HG02973 (cell line): ENCODE results near the gene NPAT.
"Not testable (repeated sequence)": the region's sequence is repeated elsewhere in the genome, so short reads cannot be mapped to it uniquely, and the experiment has no call there.

Experiments used
- ATAC-seq: cut with Tn5 transposase; IDR thresholded peaks from one replicate; pipeline ENCODE4 v1.9.1; 2021; ENCODE audit warnings: moderate library complexity; ENCODE audit not compliant: unreplicated experiment

Gene NPAT

DNA sequence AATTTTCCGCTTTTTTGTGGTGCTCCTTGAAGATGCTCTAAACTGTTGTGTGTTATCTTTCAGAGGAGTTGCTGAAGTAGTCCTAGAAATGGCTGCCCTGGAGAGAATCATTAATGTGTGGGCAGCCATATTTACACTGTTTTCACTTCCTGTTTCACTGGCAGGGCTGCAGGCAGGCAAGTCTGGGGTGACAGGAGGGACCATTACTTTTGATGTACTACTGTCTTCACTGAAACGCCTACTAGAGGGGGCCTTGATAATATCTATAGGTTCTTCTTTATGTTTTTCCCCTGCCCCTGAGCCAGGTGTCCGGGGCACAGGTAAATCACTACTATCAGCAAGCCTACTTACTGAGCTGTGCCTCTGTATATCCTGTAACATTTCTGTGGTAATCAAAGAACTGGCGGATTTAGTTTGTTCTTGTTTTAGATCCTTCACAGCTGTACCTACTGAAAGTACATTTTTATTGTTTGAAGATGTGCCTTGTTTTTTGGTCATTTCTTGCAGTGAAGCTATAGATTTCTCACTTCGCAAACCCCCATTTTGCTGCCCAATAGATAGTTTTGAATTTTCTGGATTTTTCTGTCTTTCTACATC is 61.4 kb downstream of the NPAT start:
- peak; percentile 99 for ATAC-seq

DNA sequence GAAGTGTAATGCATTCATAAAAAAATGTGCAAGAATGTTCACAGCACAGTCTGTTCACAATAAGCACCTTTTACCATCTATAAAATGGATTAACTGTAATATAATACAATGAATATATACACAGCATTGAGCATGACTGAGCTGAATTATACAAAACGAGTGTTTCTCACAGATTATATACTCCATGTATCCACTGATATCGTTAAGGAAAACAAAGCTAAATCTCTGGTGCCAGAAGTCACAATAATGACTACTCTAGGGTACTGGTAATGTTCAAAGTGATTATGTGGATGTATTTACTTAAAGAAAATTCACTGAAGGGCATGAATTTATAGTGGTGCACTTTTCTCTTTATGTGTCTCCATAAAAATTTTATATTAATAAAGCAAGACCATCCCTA is 67.8 kb downstream of the NPAT start:
- ATAC-seq: no peak

DNA sequence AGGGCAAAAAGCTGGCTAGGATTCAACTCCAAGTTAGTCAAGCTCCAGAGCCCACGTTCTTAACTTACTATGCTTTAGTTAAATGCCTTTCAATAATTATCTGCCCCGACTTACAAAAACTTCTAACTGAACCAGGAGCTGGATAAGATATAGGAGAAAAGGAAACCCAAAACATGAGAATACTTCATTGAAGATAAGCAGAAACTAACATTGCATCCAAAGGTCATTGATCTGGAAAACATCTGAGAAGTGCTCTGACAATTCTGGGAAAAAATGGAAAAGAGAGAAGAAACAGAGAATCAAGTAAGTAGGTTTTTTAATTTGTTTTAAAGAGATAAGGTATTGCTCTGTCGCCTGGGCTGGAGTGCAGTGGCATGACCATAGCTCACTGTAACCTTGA is 73.9 kb downstream of the NPAT start:
- no peak for ATAC-seq

DNA sequence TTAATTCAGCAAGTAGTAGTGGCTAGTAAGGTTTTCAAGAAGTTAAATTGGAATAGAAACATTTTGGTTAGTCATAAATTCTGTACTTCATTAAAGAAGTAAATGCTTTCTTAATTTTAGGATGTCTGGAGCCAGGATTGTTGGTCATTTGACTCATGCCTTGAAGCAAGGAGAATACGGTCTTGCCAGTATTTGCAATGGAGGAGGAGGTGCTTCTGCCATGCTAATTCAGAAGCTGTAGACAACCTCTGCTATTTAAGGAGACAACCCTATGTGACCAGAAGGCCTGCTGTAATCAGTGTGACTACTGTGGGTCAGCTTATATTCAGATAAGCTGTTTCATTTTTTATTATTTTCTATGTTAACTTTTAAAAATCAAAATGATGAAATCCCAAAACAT is 75.3 kb downstream of the NPAT start:
- ATAC-seq: no peak

- ATAC-seq: no peak
Observed at GRCh38 chr11:108144615-108145014, 77.8 kb downstream of the NPAT start.

DNA sequence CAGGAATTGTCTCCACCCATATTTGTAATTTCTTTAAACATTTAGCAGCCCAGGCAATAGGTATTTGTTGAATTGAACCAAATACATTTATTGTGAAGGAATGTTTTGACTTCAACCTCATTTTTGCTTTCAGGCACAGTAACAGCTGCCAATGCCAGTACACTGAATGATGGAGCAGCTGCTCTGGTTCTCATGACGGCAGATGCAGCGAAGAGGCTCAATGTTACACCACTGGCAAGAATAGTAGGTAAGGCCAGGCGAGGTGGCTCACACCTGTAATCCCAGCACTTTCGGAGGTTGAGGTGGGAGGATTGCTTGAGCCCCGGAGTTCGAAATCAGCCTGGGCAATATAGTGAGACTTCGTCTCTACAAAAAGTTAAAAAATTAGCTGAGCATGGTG is 80.1 kb downstream of the NPAT start:
- ATAC-seq: no peak

- no peak for ATAC-seq
Observed at GRCh38 chr11:108137212-108137611, 85.2 kb downstream of the NPAT start.

- ATAC-seq: no peak
Observed at GRCh38 chr11:108135845-108136544, 86.4 kb downstream of the NPAT start.

DNA sequence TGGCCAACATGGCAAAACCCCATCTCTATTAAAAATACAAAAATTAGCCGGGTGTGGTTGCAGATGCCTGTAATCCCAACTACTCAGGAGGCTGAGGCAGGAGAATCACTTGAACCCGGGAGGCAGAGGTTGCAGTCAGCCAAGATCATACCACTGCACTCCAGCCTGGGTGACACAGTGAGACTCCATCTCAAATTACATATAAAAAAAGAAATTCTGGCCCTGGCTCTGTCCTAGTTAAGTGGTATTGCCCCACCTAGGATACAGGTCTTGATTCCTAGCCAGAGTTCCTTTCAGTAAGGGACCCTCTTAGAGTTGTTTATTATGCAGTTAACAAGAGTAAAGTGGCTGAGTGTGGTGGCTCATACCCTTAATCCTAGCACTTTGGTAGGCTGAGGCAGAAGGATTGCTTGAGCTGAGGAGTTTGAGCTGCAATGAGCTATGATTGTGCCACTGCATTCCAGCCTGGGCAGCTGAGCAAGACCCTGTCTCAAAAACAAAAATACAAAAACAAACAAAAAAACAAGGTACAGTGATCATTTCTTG is 89.4 kb downstream of the NPAT start:
- not testable (repeated sequence) for ATAC-seq

DNA sequence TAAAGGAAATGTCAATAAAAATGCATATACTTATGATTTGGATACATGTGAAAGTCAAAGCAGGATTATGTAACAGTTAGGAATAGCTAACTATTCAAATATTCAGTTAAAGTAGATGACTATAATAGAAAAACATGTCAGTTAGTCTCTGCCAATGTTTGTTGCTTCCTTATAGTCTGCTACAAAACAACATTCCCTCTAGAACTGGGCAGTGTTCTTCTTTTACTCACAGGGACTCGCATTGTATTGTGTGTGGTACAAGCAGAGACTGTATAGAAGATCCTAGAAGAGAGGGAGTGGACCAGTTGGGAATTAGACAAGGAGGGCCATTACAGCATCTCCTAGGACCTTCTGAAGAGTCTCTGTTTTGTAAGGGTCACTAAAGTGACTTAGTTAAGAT is 90.4 kb downstream of the NPAT start:
- ATAC-seq: no peak

DNA sequence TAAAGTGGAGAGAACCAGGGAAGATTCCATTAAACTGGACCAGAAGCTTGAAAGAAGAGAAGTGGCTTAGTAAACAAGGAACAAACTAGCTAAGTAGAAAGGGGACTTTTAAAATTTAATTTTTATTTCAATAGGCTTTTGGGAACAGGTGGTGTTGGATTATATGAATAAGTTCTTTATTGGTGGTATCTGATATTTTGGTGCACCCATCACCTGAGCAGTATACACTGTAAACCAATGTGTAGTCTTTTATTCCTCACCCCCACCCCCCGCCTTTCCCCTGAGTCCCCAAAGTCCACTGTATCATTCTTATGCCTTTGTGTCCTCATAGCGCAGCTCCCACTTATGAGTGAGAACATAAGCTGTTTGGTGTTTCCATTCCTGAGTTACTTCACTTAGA is 93.7 kb downstream of the NPAT start:
- no peak for ATAC-seq

GRCh38 chr11:108125096-108125495 is 97.3 kb downstream of the NPAT start:
- no peak for ATAC-seq

GRCh38 chr11:108122166-108122628 is 100.2 kb downstream of the NPAT start:
- no peak for ATAC-seq

DNA sequence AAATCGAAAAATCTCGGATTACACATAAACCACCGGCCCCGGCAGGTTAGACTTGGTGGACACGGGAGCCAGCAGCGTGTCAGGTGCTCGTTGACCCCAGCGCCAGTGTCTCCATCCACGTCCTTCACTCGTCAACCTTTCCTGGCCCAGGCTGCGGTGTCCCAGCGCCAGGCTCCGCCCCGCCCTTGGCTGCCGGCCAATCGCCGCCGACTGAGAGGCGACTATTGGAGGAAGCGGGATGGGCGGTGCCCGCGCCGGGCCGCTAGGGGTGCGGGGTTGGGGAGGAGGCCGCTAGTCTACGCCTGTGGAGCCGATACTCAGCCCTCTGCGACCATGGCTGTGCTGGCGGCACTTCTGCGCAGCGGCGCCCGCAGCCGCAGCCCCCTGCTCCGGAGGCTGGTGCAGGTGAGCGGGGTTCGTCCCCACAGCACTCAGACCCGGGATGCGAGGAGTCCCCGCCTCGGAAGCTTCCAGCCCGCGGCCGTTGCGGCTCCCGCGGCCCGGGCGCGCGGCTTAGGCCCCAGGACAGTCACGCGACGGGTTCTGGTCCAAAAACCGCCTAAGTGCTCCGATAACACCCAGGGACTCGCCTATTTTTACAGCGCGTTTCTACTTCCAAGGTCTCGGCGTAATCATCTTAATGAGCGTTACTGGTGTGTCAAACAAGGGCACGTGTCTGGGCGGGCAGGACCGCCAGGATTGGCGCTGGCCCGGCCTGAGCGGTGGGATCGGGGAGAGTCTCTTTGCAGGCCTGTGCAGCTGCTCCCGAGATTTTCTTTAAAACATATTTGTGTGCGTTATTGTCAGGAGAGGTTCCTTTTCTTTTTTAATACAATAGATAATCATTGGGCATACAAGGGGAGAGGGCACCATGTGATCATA is 100.9 kb downstream of the NPAT start, which contains the start of gene ACAT1:
Gene ACAT1 (plus strand): TSS at position 294 of the 882 bp plus-strand sequence. CDS start 40 bp downstream, at position 334.
- peak; percentile 97 for ATAC-seq

- ATAC-seq: not testable (repeated sequence)
Observed at GRCh38 chr11:108120936-108121273, 101.5 kb downstream of the NPAT start.

DNA sequence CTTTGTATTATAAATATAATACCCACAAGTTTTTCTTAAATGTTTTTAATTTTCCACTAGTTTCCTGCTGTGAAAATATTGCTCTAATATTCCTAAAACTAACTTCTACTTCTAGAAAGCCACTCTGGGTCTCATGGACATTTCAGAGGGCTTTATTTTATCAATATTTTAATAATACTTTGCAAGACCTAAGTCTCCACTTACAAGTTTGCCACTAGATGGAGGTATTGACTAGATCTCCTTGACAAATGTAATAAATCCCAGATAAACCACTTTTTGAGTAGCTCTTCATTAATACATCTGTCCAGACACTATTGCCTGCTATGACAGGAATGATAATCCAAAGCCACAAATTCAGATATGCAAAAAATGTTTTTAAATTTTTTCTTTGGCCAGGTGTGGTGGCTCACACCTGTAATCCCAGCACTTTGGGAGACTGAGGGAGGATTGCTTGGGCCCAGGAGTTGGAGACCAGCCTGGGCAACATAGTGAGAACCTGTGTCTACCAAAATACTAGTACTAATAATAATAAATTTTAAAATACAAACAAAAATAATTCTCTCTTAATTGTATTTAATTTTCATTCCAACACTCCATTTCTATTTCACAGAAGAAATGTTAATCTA is 104.6 kb downstream of the NPAT start:
- no peak for ATAC-seq

DNA sequence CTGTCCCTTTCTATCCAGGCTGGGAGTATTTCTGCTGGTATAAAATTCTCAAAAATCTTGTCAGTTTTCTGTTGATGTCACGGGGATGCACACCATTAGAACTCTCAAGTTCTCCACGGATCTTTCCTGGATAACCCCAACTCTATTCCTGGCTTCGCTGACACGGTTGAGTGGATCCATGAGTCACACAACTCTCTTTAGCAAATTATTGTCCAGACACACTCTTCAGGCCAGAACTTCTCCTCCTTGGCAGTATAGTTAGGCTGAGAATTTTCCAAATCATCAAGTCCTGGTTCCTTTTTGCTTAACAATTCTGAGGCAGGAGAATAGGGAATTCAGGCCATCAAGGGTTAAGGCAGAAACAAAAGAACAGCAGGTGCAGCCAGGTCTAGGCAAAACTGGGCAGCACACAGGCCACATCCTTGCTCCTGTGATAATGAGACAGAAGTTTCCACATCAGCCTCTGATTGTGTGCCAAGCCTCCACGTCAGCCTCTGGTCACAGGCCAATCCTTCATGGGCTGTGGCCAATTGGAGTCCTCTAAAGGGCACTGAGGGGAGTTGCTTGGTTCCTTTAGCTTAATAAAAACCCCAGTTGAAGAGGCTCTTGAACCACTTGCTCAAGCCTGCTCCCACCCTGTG is 106.8 kb downstream of the NPAT start:
- ATAC-seq: no peak

DNA sequence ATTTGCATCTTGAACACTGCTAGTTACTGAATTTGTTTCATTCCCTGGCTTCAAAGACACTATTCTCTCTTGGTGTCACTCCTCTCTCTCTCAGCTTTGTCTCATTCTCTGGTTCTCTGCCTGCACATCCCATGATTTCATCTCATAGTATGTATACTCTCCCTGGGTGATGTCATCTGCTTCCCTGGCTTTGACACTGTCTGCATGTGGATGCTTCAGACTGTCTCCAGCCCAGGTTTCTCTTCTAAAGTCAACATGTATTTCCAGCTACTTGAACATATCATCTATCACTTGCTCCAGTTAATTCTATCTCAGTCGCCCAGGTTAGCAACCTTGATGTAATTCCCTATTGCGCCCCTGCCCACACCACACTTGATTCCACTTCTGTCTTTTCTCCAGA is 110.4 kb downstream of the NPAT start:
- no peak for ATAC-seq

DNA sequence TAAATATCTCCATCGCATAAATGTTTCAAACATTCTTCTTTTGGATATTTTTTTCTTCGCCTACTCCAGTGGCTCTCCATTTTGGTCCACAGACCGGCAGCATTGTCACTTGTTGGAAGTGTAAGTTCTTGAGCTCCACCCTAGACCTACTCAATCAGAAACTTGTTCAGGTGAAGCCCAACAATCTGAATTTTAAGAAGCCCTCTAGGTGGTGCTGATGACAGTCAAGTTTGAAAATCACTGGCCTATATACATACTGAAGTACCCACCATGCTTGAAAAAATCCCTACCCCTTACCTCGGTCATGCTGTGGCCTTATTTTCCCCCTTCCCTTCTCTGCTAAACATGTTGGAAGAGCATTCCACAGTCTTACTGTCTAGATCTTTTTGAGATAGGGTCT is 111.3 kb downstream of the NPAT start:
- no peak for ATAC-seq
